Hepatocyte (in vitro differentiated cells): Measurements from ENCODE around the gene SPRR2D.

Source experiments
- EZH2 ChIP-seq: fragments of 200-600 bp; sonication (generic); IDR thresholded peaks from 2 replicates; pipeline ENCODE4 v1.6.1; 2016; ENCODE audit warnings: antibody characterized with exemption, mild to moderate bottlenecking, borderline replicate concordance
- EZH2phosphoT487 ChIP-seq: fragments of 200-600 bp; sonication (generic); IDR thresholded peaks from one replicate; pipeline ENCODE4 v1.6.1; 2018; ENCODE audit warnings: antibody characterized with exemption, mild to moderate bottlenecking, low read depth, moderate library complexity; ENCODE audit not compliant: unreplicated experiment, severe bottlenecking
- TF ChIP-seq, protein P1 (sequence below): fragments of 200-600 bp; sonication (generic); IDR thresholded peaks from 2 replicates; pipeline ENCODE4 v1.5.1; 2016; ENCODE audit warnings: antibody characterized with exemption, mild to moderate bottlenecking; ENCODE audit not compliant: poor library complexity

DNA sequence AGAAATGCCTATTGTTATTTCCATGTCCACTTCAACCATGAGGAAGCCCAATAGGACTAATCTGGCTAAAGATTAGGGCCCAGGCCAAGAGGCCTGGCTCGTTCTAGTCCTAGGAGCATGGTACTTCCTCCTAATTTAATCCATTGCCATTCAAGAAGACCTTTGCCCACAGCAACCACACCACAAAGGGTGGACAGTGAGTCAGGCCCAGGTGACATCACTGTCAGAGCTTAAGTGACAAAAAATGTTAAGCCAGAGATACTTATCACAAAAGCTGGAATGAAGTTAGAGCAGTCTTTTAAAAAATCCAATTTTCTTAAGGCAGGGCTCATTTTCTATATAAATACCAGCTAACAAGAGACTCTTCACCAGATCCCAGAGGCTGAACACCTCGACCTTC lies 39.5 kb downstream of the SPRR2D start, which contains the start of gene SPRR3:
- TF ChIP-seq EZH2 (no peak), EZH2phosphoT487 (no peak)
- TF ChIP-seq, protein P1, sequence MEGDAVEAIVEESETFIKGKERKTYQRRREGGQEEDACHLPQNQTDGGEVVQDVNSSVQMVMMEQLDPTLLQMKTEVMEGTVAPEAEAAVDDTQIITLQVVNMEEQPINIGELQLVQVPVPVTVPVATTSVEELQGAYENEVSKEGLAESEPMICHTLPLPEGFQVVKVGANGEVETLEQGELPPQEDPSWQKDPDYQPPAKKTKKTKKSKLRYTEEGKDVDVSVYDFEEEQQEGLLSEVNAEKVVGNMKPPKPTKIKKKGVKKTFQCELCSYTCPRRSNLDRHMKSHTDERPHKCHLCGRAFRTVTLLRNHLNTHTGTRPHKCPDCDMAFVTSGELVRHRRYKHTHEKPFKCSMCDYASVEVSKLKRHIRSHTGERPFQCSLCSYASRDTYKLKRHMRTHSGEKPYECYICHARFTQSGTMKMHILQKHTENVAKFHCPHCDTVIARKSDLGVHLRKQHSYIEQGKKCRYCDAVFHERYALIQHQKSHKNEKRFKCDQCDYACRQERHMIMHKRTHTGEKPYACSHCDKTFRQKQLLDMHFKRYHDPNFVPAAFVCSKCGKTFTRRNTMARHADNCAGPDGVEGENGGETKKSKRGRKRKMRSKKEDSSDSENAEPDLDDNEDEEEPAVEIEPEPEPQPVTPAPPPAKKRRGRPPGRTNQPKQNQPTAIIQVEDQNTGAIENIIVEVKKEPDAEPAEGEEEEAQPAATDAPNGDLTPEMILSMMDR: no peak
